GM12892 (cell line): Measurements from ENCODE around the gene SDF2L1.
"Not testable (repeated sequence)": the region's sequence is repeated elsewhere in the genome, so short reads cannot be mapped to it uniquely, and the experiment has no call there.

Experiments used
- DNase-seq: peaks from one replicate; pipeline ENCODE4 v3.0.0; 2011; ENCODE audit not compliant: insufficient read length
- FAIRE-seq: peaks from 2 replicates; lab custom pipeline; 2011; peaks lifted over from hg19 to GRCh38; lab: Jason Lieb, UNC
- POLR2A ChIP-seq: IDR thresholded peaks from 2 replicates; pipeline ENCODE4 v1.6.1; 2011; ENCODE audit warnings: low read depth, low read length, control low read depth
- POLR2AphosphoS5 ChIP-seq: IDR thresholded peaks from 2 replicates; pipeline ENCODE4 v1.6.1; 2011; ENCODE audit warnings: low read depth, low read length, control low read depth
- TAF1 ChIP-seq: IDR thresholded peaks from 2 replicates; pipeline ENCODE4 v1.6.1; 2011; ENCODE audit warnings: low read depth, mild to moderate bottlenecking, control low read depth, low read length, borderline replicate concordance

Gene SDF2L1

GRCh38 chr22:21661991-21662390 is 19.9 kb downstream of the SDF2L1 start:
- no peak for TF ChIP-seq POLR2AphosphoS5
- TF ChIP-seq TAF1: no peak
- no peak for TF ChIP-seq POLR2A
- DNase-seq (no peak), FAIRE-seq (no peak)

GRCh38 chr22:21663738-21664137 is 21.6 kb downstream of the SDF2L1 start:
- no peak for FAIRE-seq
- TF ChIP-seq POLR2AphosphoS5 (no peak), POLR2A (no peak), TAF1 (no peak)
- DNase-seq: no peak

GRCh38 chr22:21665047-21665851 is 23.1 kb downstream of the SDF2L1 start:
- no peak for TF ChIP-seq POLR2AphosphoS5
- TF ChIP-seq POLR2A: no peak
- no peak for TF ChIP-seq TAF1
- no peak for FAIRE-seq
- no peak for DNase-seq

GRCh38 chr22:21666786-21667185 is 24.7 kb downstream of the SDF2L1 start:
- TF ChIP-seq POLR2AphosphoS5: no peak
- DNase-seq (no peak), FAIRE-seq (no peak)

GRCh38 chr22:21669026-21669425 is 26.9 kb downstream of the SDF2L1 start:
- no peak for FAIRE-seq
- DNase-seq: no peak
- TF ChIP-seq TAF1 (no peak), POLR2A (no peak), POLR2AphosphoS5 (no peak)

- FAIRE-seq (no peak), DNase-seq (no peak)
- TF ChIP-seq POLR2A (no peak), POLR2AphosphoS5 (no peak), TAF1 (no peak)
Measured at GRCh38 chr22:21672107-21672629, 30.1 kb downstream of the SDF2L1 start.

GRCh38 chr22:21673534-21674321 is 31.6 kb downstream of the SDF2L1 start:
- no peak for TF ChIP-seq TAF1
- no peak for TF ChIP-seq POLR2AphosphoS5
- no peak for TF ChIP-seq POLR2A
- no peak for FAIRE-seq
- DNase-seq: no peak

- FAIRE-seq: no peak
Measured at GRCh38 chr22:21674638-21675245, 32.6 kb downstream of the SDF2L1 start.

GRCh38 chr22:21677606-21678443 is 35.7 kb downstream of the SDF2L1 start:
- no peak for FAIRE-seq
- TF ChIP-seq TAF1 (no peak), POLR2AphosphoS5 (no peak), POLR2A (no peak)
- DNase-seq: no peak

More at GRCh38 chr22:21674638-21675245, 32.6 kb downstream of the SDF2L1 start:
- TF ChIP-seq POLR2AphosphoS5 (no peak), TAF1 (no peak), POLR2A (no peak)
- no peak for DNase-seq

GRCh38 chr22:21678842-21679241 is 36.7 kb downstream of the SDF2L1 start:
- DNase-seq, FAIRE-seq: not testable (repeated sequence)

- FAIRE-seq (no peak), DNase-seq (no peak)
- no peak for TF ChIP-seq POLR2AphosphoS5
- TF ChIP-seq TAF1: no peak
- no peak for TF ChIP-seq POLR2A
Measured at GRCh38 chr22:21679383-21679782, 37.3 kb downstream of the SDF2L1 start.
